Measurements from ENCODE around the gene MAP2K1. TPM values are rescaled to one million over a fixed set of nuclear protein-coding genes. Genes with fewer than 3 reads are reported as not detected.
"Not testable (repeated sequence)": the region's sequence is repeated elsewhere in the genome, so short reads cannot be mapped to it uniquely, and the experiment has no call there.

MAP2K1 gene
- total RNA-seq, 2 donors from 2014 or later: 73.7 to 81.2 TPM

DNA sequence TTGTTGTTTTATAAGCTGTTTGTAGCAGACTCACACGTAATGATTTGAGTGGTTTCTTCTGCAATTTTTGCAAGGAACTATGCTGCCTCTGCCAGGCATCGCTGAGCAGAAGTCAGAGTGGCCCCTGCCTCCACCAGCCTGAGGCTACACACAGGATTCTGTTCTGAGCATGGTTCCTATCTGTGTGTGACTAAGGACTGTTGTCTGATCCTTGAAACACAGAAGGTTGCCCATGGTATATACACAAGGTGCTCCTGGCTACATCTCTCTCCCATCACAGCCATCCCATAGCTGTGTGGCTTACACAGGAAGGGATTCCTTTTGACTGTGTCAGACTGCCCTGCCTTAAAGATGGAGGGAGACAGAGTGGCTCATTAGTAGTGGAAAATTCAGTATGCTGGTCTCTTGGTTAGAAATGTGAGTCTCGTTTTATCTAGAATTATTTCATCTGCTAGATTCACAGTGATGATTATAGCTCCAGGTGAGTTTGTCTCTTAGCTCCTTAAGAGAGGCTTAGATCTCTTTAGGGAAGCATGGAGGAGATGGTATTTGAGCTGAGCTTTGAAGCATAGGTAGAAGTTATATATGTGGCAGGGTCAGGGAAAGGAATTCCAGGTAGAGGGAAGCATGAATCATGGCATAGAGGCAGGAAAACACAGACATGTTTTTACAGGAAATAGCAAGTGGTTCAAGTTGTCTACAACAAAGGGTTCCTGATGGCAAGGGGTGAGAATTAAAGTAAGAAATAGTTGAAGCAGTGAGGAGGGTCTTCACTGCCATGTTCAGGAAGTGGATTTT is 73.3 kb downstream of the MAP2K1 start:
- no peak overlapping the region for H3K9ac ChIP-seq (ENCODE audit: extremely low read depth, low read length, poor library complexity, severe bottlenecking)

GRCh38 chr15:66461294-66461693 is 74.6 kb downstream of the MAP2K1 start:
- peaks cover 38% of the 10 kb centered on the region for H3K4me1 Mint-ChIP-seq
- not testable (repeated sequence) for H3K27ac Mint-ChIP-seq; H3K27me3 Mint-ChIP-seq (ENCODE audit: insufficient read depth); H3K4me3 ChIP-seq (ENCODE audit: low read length); H3K4me3 Mint-ChIP-seq; H3K27ac ChIP-seq (ENCODE audit: low read depth, low read length); DNase-seq; H3K27me3 ChIP-seq (ENCODE audit: control insufficient read depth, insufficient read depth, low read length, poor library complexity, severe bottlenecking); H3K9ac ChIP-seq (ENCODE audit: extremely low read depth, low read length, poor library complexity, severe bottlenecking)
- H3K9me3 Mint-ChIP-seq: peaks cover 26% of the 10 kb centered on the region
- peaks cover 13% of the 10 kb centered on the region for H3K4me1 ChIP-seq (ENCODE audit: control insufficient read depth, insufficient read depth, low read length)
- 92 to 98% methylated on average over 2 to 6 of the region's 6 CpGs for WGBS, 2 experiments (ENCODE audit: insufficient coverage in 1 of 2, insufficient read length in 1 of 2)
- peaks cover 36% of the 10 kb centered on the region for H3K36me3 Mint-ChIP-seq (ENCODE audit: low read depth)
- H3K36me3 ChIP-seq (ENCODE audit: control insufficient read depth, insufficient read depth, low read length): peaks cover 34% of the 10 kb centered on the region
- peaks cover 24% of the 10 kb centered on the region for H3K9me3 ChIP-seq (ENCODE audit: control insufficient read depth, low read length)

More for the DNA sequence above, 73.3 kb downstream of the MAP2K1 start:
- Histone ChIP-seq H3K36me3 (ENCODE audit: control insufficient read depth, insufficient read depth, low read length) (peaks cover 32% of the 10 kb centered on the region), H3K4me3 (ENCODE audit: low read length) (no peak overlapping the region), H3K9me3 (ENCODE audit: control insufficient read depth, low read length) (peaks cover 12% of the 10 kb centered on the region), H3K4me1 (ENCODE audit: control insufficient read depth, insufficient read depth, low read length) (peaks cover 13% of the 10 kb centered on the region), H3K27ac (ENCODE audit: low read depth, low read length) (no peak overlapping the region), H3K27me3 (ENCODE audit: control insufficient read depth, insufficient read depth, low read length, poor library complexity, severe bottlenecking) (no peaks in the 10 kb centered on the region)
- no peak for DNase-seq
- peaks cover 13% of the 10 kb centered on the region for H3K9me3 Mint-ChIP-seq
- H3K36me3 Mint-ChIP-seq (ENCODE audit: low read depth): peaks cover 31% of the 10 kb centered on the region
- H3K4me1 Mint-ChIP-seq: peaks cover 38% of the 10 kb centered on the region
- 91 to 94% methylated on average over 2 to 3 of the region's 3 CpGs for WGBS, 2 experiments (ENCODE audit: insufficient coverage in 1 of 2, insufficient read length in 1 of 2)
- peak overlapping the region; percentile 49 for H3K27ac Mint-ChIP-seq
- TF ChIP-seq, protein P1, sequence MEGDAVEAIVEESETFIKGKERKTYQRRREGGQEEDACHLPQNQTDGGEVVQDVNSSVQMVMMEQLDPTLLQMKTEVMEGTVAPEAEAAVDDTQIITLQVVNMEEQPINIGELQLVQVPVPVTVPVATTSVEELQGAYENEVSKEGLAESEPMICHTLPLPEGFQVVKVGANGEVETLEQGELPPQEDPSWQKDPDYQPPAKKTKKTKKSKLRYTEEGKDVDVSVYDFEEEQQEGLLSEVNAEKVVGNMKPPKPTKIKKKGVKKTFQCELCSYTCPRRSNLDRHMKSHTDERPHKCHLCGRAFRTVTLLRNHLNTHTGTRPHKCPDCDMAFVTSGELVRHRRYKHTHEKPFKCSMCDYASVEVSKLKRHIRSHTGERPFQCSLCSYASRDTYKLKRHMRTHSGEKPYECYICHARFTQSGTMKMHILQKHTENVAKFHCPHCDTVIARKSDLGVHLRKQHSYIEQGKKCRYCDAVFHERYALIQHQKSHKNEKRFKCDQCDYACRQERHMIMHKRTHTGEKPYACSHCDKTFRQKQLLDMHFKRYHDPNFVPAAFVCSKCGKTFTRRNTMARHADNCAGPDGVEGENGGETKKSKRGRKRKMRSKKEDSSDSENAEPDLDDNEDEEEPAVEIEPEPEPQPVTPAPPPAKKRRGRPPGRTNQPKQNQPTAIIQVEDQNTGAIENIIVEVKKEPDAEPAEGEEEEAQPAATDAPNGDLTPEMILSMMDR (conservative IDR thresholded peaks at IDR 0.05): no peak
- H3K27me3 Mint-ChIP-seq (ENCODE audit: insufficient read depth): no peaks in the 10 kb centered on the region
- H3K4me3 Mint-ChIP-seq: no peak overlapping the region

GRCh38 chr15:66461917-66462316 is 75.2 kb downstream of the MAP2K1 start:
- Histone ChIP-seq H3K36me3 (ENCODE audit: control insufficient read depth, insufficient read depth, low read length) (peaks cover 40% of the 10 kb centered on the region), H3K9ac (ENCODE audit: extremely low read depth, low read length, poor library complexity, severe bottlenecking) (no peak overlapping the region), H3K4me1 (ENCODE audit: control insufficient read depth, insufficient read depth, low read length) (peaks cover 13% of the 10 kb centered on the region), H3K27me3 (ENCODE audit: control insufficient read depth, insufficient read depth, low read length, poor library complexity, severe bottlenecking) (no peaks in the 10 kb centered on the region), H3K9me3 (ENCODE audit: control insufficient read depth, low read length) (peaks cover 31% of the 10 kb centered on the region), H3K27ac (ENCODE audit: low read depth, low read length) (no peak overlapping the region), H3K4me3 (ENCODE audit: low read length) (no peak overlapping the region)
- DNase-seq: no peak
- Mint-ChIP-seq H3K4me1 (peaks cover 38% of the 10 kb centered on the region), H3K9me3 (peaks cover 32% of the 10 kb centered on the region), H3K27ac (no peak overlapping the region), H3K27me3 (ENCODE audit: insufficient read depth) (no peaks in the 10 kb centered on the region), H3K36me3 (ENCODE audit: low read depth) (peaks cover 42% of the 10 kb centered on the region), H3K4me3 (no peak overlapping the region)
- 85 to 100% methylated on average over 1 to 2 of the region's 2 CpGs for WGBS, 2 experiments (ENCODE audit: insufficient coverage in 1 of 2, insufficient read length in 1 of 2)
- TF ChIP-seq, protein P1 (conservative IDR thresholded peaks at IDR 0.05): no peak
